Measurements from ENCODE around the gene MAML2.
"Not testable (repeated sequence)": the region's sequence is repeated elsewhere in the genome, so short reads cannot be mapped to it uniquely, and the experiment has no call there.

MAML2 gene

GRCh38 chr11:96288915-96289314, 54.1 kb downstream of the MAML2 start:
- DNase-seq = no peak

GRCh38 chr11:96287822-96288439, 55.1 kb downstream of the MAML2 start:
- no peak for DNase-seq

- DNase-seq = not testable (repeated sequence)
These were observed 57.0 kb downstream of the MAML2 start for GRCh38 chr11:96285985-96286384.

- DNase-seq = no peak
These were observed 58.1 kb downstream of the MAML2 start for GRCh38 chr11:96284917-96285316.

- no peak for DNase-seq
These were observed 58.6 kb downstream of the MAML2 start for GRCh38 chr11:96284401-96284800.

GRCh38 chr11:96282625-96283220, 60.3 kb downstream of the MAML2 start:
- DNase-seq = no peak

GRCh38 chr11:96280444-96280843, 62.6 kb downstream of the MAML2 start:
- DNase-seq = no peak

GRCh38 chr11:96279896-96280290, 63.1 kb downstream of the MAML2 start:
- no peak for DNase-seq

GRCh38 chr11:96279018-96279895, 63.7 kb downstream of the MAML2 start:
- DNase-seq = no peak

GRCh38 chr11:96278039-96278897, 64.7 kb downstream of the MAML2 start:
- DNase-seq = no peak

GRCh38 chr11:96277696-96278038, 65.3 kb downstream of the MAML2 start:
- DNase-seq = no peak

GRCh38 chr11:96276836-96277235, 66.2 kb downstream of the MAML2 start:
- DNase-seq = no peak

- no peak for DNase-seq
These were observed 67.0 kb downstream of the MAML2 start for GRCh38 chr11:96275801-96276594.

- DNase-seq = no peak
These were observed 69.5 kb downstream of the MAML2 start for GRCh38 chr11:96273507-96273906.

- DNase-seq = no peak
These were observed 70.3 kb downstream of the MAML2 start for GRCh38 chr11:96272529-96273222.

- DNase-seq = no peak
These were observed 71.2 kb downstream of the MAML2 start for GRCh38 chr11:96271777-96272176.

GRCh38 chr11:96271352-96271751, 71.6 kb downstream of the MAML2 start:
- DNase-seq = not testable (repeated sequence)

GRCh38 chr11:96268527-96268926, 74.5 kb downstream of the MAML2 start:
- not testable (repeated sequence) for DNase-seq

GRCh38 chr11:96267496-96268032, 75.4 kb downstream of the MAML2 start:
- peak; percentile 58 for DNase-seq

- DNase-seq = no peak
These were observed 75.9 kb downstream of the MAML2 start for GRCh38 chr11:96267001-96267495.

GRCh38 chr11:96265972-96266371, 77.0 kb downstream of the MAML2 start:
- no peak for DNase-seq

Measured in stimulated activated CD4-positive, alpha-beta T cell treated with anti-CD3 and anti-CD28 coated beads, Interleukin-15, amount 100 ng/mL, for 24 hours (primary cell).